Gastrocnemius medialis (tissue), 4 donors: ENCODE data around the gene SHROOM3.

Source experiments
- CTCF ChIP-seq, 5 experiments: fragments of 450-650 bp in 3 of 5; fragments of 200-600 bp in 2 of 5; sonication (generic) in 2 of 5; IDR thresholded peaks in 4 of 5; conservative IDR thresholded peaks in 1 of 5; 1 replicate in 4 of 5; 2 replicates in 1 of 5; pipeline ENCODE4 v1.5.1; 2016 to 2019; ENCODE audit warnings: antibody characterized with exemption in 5 of 5, mild to moderate bottlenecking in 3 of 5, moderate library complexity in 3 of 5
- POLR2A ChIP-seq, 2 donors: fragments of 450-650 bp; IDR thresholded peaks; one replicate each; pipeline ENCODE4 v1.6.1; 2017; ENCODE audit warnings: antibody characterized with exemption in 2 of 2, mild to moderate bottlenecking in 2 of 2, moderate library complexity in 2 of 2

DNA sequence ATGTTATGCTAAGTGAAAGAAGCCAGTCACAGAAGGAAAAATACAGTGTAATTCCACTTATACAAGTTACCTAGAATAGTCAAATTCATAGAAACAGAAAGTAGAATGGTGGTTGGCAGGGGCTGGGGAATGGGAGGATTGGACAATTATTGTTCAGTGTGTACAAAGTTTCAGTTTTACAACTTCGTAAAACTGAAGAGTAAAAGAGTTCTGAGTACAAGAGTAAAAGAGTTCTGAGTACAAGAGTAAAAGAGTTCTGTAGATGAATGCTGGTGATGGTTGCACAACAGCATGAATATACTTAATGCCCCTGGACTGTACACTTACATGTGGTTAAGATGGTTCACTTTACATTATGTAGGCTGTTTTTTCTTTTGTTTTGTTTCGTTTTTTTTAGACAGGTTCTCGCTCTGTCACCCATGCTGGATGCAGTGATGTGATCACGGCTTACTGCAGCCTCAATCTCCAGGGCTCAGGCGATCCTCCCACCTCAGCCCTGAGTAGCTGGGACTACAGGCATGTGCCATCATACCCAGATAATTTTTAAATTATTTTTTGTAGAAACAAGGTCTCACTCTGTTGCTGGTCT is 232.0 kb downstream of the SHROOM3 start:
- TF ChIP-seq CTCF (IDR thresholded peaks at IDR 0.05 in 4 of 5, conservative IDR thresholded peaks at IDR 0.05 in 1 of 5): no peak
- TF ChIP-seq POLR2A (IDR thresholded peaks at IDR 0.05): no peak
